Activated naive CD8-positive, alpha-beta T cell treated with anti-CD3 and anti-CD28 coated beads for 36 hours (primary cell): ENCODE results near the gene MID2. TPM values are rescaled to one million over a fixed set of nuclear protein-coding genes. Genes with fewer than 3 reads are reported as not detected.

ENCODE experiments used
- DNase-seq: peaks from one replicate; pipeline ENCODE4 v3.0.0; 2021
- H3K27ac Mint-ChIP-seq: one replicate; pipeline ENCODE4 v1.8.0; 2022; ENCODE audit warnings: mild to moderate bottlenecking, moderate library complexity, mixed read lengths
- H3K27me3 Mint-ChIP-seq: one replicate; pipeline ENCODE4 v1.8.0; 2022; ENCODE audit warnings: mild to moderate bottlenecking, mixed read lengths
- H3K36me3 Mint-ChIP-seq: one replicate; pipeline ENCODE4 v1.8.0; 2021; ENCODE audit warnings: mild to moderate bottlenecking, mixed read lengths
- H3K4me1 Mint-ChIP-seq: one replicate; pipeline ENCODE4 v1.8.0; 2021; ENCODE audit warnings: mixed read lengths
- H3K4me3 Mint-ChIP-seq: one replicate; pipeline ENCODE4 v1.8.0; 2022; ENCODE audit warnings: mild to moderate bottlenecking, moderate library complexity, mixed read lengths
- H3K9me3 Mint-ChIP-seq: one replicate; pipeline ENCODE4 v1.8.0; 2022; ENCODE audit warnings: mixed read lengths
- total RNA-seq, 2 experiments: library from RNA; stranded (reverse); gene quantifications; one replicate each; pipeline ENCODE4 v1.2.3, GENCODE V29; 2021

Gene MID2
- total RNA-seq, 2 experiments from 2014 or later: 7.6 to 9.3 TPM

DNA sequence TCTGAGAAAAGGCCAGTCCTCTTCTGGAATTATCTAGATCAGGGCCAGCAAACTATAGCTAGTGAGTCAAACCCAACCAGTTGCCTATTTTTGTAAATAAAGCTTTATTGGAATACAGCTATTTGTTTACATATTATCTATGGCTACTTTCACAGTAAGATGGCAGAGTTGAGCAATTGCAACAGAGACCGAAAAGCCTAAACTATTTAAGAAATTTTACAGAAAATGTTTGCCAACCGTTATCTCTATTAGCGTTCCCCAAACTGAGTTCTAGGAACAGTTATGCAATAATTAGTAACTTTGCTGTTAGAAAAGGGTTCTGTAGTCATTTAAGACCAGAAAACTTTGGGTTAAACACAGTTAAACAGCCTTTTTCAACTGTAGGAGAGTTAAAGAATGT is 146.0 kb downstream of the MID2 start:
- Mint-ChIP-seq H3K4me3 (no peak overlapping the region), H3K4me1 (no peaks in the 10 kb centered on the region), H3K36me3 (no peaks in the 10 kb centered on the region), H3K27me3 (no peaks in the 10 kb centered on the region), H3K9me3 (no peaks in the 10 kb centered on the region), H3K27ac (no peak overlapping the region)
- no peak for DNase-seq

Other genes with a start within 250 kb of the MID2 start
- 100 to 1,000 TPM; 123 to 129 TPM for gene PRPS1, start 197.4 kb upstream of the MID2 start, total RNA-seq
- gene TSC22D3, start 50.1 kb upstream of the MID2 start, total RNA-seq: 10 to 100 TPM; 25.2 to 29.7 TPM
- not detected for gene NCBP2L, start 48.1 kb upstream of the MID2 start, total RNA-seq
- not detected for gene TEX13B, start 156.5 kb downstream of the MID2 start, total RNA-seq
- 1 to 10 TPM in 1 of 2 experiments, under 1 TPM in 1; 0.56 to 1.0 TPM for gene VSIG1, start 219.2 kb downstream of the MID2 start, total RNA-seq